ENCODE measurements around the gene FHIT. TPM values are rescaled to one million over a fixed set of nuclear protein-coding genes. Genes with fewer than 3 reads are reported as not detected.
"Not testable (repeated sequence)": the region's sequence is repeated elsewhere in the genome, so short reads cannot be mapped to it uniquely, and the experiment has no call there.

Gene FHIT
- total and polyA plus RNA-seq, 2 experiments from 2014 or later = 0.22 to 0.90 TPM

- no peak overlapping the region for H3K9ac ChIP-seq
- WGBS, 2 experiments (ENCODE audit: low coverage in 1 of 2, low lambda C conversion rate in 2 of 2, missing lambda C conversion rate in 2 of 2) = 36 to 38% methylated on average over 4 of the region's 4 CpGs
- no peaks in the 10 kb centered on the region for H3K9me3 ChIP-seq (ENCODE audit: low read depth)
- no peaks in the 10 kb centered on the region for H3K9me2 ChIP-seq (ENCODE audit: insufficient read depth)
- H3K4me1 ChIP-seq (ENCODE audit: insufficient read depth) = no peaks in the 10 kb centered on the region
- no peak overlapping the region for H3K27ac ChIP-seq
- H3K4me2 ChIP-seq (ENCODE audit: unreplicated experiment) = no peak overlapping the region
- DNase-seq = no peak
- no peak overlapping the region for H2AFZ ChIP-seq
- H3K4me3 ChIP-seq = no peak overlapping the region
- no peaks in the 10 kb centered on the region for H3K27me3 ChIP-seq (replicated peaks; ENCODE audit: insufficient read depth)
- no peaks in the 10 kb centered on the region for H3K79me2 ChIP-seq (ENCODE audit: insufficient read depth)
- TF ChIP-seq EZH2 (IDR thresholded peaks at IDR 0.05; ENCODE audit: insufficient read depth, poor library complexity, severe bottlenecking) = no peak
- TF ChIP-seq EZH2phosphoT487 (IDR thresholded peaks at IDR 0.05; ENCODE audit: insufficient read depth, low read depth) = no peak
- in situ Hi-C loops (cut with MboI) = no loop called here
- no peaks in the 10 kb centered on the region for H4K20me1 ChIP-seq (ENCODE audit: insufficient read depth)
- no peaks in the 10 kb centered on the region for H3K36me3 ChIP-seq (ENCODE audit: low read depth)
- no peaks in the 10 kb centered on the region for H3F3A ChIP-seq (ENCODE audit: insufficient read depth)
These were observed 177.6 kb downstream of the FHIT start for GRCh38 chr3:61073566-61074165.

- Histone ChIP-seq H3K4me3 (no peak overlapping the region), H3K4me2 (ENCODE audit: unreplicated experiment) (no peak overlapping the region), H2AFZ (no peak overlapping the region), H3K27ac (no peak overlapping the region), H3K9ac (no peak overlapping the region), H3K79me2 (ENCODE audit: insufficient read depth) (no peaks in the 10 kb centered on the region), H3K9me2 (ENCODE audit: insufficient read depth) (no peaks in the 10 kb centered on the region), H4K20me1 (ENCODE audit: insufficient read depth) (no peaks in the 10 kb centered on the region), H3F3A (ENCODE audit: insufficient read depth) (no peaks in the 10 kb centered on the region), H3K9me3 (ENCODE audit: low read depth) (no peaks in the 10 kb centered on the region), H3K27me3 (replicated peaks; ENCODE audit: insufficient read depth) (no peaks in the 10 kb centered on the region), H3K4me1 (ENCODE audit: insufficient read depth) (no peaks in the 10 kb centered on the region), H3K36me3 (ENCODE audit: low read depth) (no peaks in the 10 kb centered on the region)
- in situ Hi-C loops (cut with MboI) = no loop called here
- DNase-seq = no peak
- 54 to 57% methylated on average over 4 of the region's 4 CpGs for WGBS, 2 experiments (ENCODE audit: low coverage in 1 of 2, low lambda C conversion rate in 2 of 2, missing lambda C conversion rate in 2 of 2)
- no peak for TF ChIP-seq EZH2 (IDR thresholded peaks at IDR 0.05; ENCODE audit: insufficient read depth, poor library complexity, severe bottlenecking)
- TF ChIP-seq EZH2phosphoT487 (IDR thresholded peaks at IDR 0.05; ENCODE audit: insufficient read depth, low read depth) = no peak
These were observed 183.2 kb downstream of the FHIT start for GRCh38 chr3:61068084-61068483.

- Histone ChIP-seq H3K27me3 (replicated peaks; ENCODE audit: insufficient read depth) (no peaks in the 10 kb centered on the region), H3K4me2 (ENCODE audit: unreplicated experiment) (no peak overlapping the region), H2AFZ (no peak overlapping the region), H3K9me2 (ENCODE audit: insufficient read depth) (no peaks in the 10 kb centered on the region), H3K79me2 (ENCODE audit: insufficient read depth) (no peaks in the 10 kb centered on the region), H3K4me1 (ENCODE audit: insufficient read depth) (no peaks in the 10 kb centered on the region), H3K27ac (no peak overlapping the region), H4K20me1 (ENCODE audit: insufficient read depth) (no peaks in the 10 kb centered on the region), H3K9ac (no peak overlapping the region), H3K9me3 (ENCODE audit: low read depth) (no peaks in the 10 kb centered on the region), H3K36me3 (ENCODE audit: low read depth) (no peaks in the 10 kb centered on the region), H3F3A (ENCODE audit: insufficient read depth) (no peaks in the 10 kb centered on the region), H3K4me3 (no peak overlapping the region)
- WGBS, 2 experiments (ENCODE audit: low coverage in 1 of 2, low lambda C conversion rate in 2 of 2, missing lambda C conversion rate in 2 of 2) = 65 to 69% methylated on average over 2 of the region's 2 CpGs
- in situ Hi-C loops (cut with MboI) = no loop called here
- no peak for DNase-seq
- TF ChIP-seq EZH2phosphoT487 (IDR thresholded peaks at IDR 0.05; ENCODE audit: insufficient read depth, low read depth) (no peak), EZH2 (IDR thresholded peaks at IDR 0.05; ENCODE audit: insufficient read depth, poor library complexity, severe bottlenecking) (no peak)
These were observed 184.5 kb downstream of the FHIT start for GRCh38 chr3:61066800-61067199.

GRCh38 chr3:61066222-61066621 is 185.0 kb downstream of the FHIT start:
- H3K4me1 ChIP-seq (ENCODE audit: insufficient read depth); H2AFZ ChIP-seq; H3K27ac ChIP-seq; H3K9me3 ChIP-seq (ENCODE audit: low read depth); H3K4me2 ChIP-seq (ENCODE audit: unreplicated experiment); H4K20me1 ChIP-seq (ENCODE audit: insufficient read depth); DNase-seq; H3K4me3 ChIP-seq; H3K36me3 ChIP-seq (ENCODE audit: low read depth); H3K9me2 ChIP-seq (ENCODE audit: insufficient read depth); H3K27me3 ChIP-seq (replicated peaks; ENCODE audit: insufficient read depth); H3K9ac ChIP-seq; H3F3A ChIP-seq (ENCODE audit: insufficient read depth); H3K79me2 ChIP-seq (ENCODE audit: insufficient read depth); in situ Hi-C loops (cut with MboI): not testable (repeated sequence)
- WGBS, 2 experiments (ENCODE audit: low coverage in 1 of 2, low lambda C conversion rate in 2 of 2, missing lambda C conversion rate in 2 of 2) = 44 to 49% methylated on average over 2 of the region's 2 CpGs

- in situ Hi-C loops (cut with MboI) = no loop called here
- Histone ChIP-seq H3K4me2 (ENCODE audit: unreplicated experiment) (no peak overlapping the region), H3K9ac (no peak overlapping the region), H3K79me2 (ENCODE audit: insufficient read depth) (no peaks in the 10 kb centered on the region), H3K9me3 (ENCODE audit: low read depth) (no peaks in the 10 kb centered on the region), H3K27me3 (replicated peaks; ENCODE audit: insufficient read depth) (no peaks in the 10 kb centered on the region), H3K4me1 (ENCODE audit: insufficient read depth) (no peaks in the 10 kb centered on the region), H3K4me3 (no peak overlapping the region), H3F3A (ENCODE audit: insufficient read depth) (no peaks in the 10 kb centered on the region), H3K9me2 (ENCODE audit: insufficient read depth) (no peaks in the 10 kb centered on the region), H4K20me1 (ENCODE audit: insufficient read depth) (no peaks in the 10 kb centered on the region), H3K36me3 (ENCODE audit: low read depth) (no peaks in the 10 kb centered on the region), H2AFZ (no peak overlapping the region), H3K27ac (no peak overlapping the region)
- TF ChIP-seq EZH2 (IDR thresholded peaks at IDR 0.05; ENCODE audit: insufficient read depth, poor library complexity, severe bottlenecking) (no peak), EZH2phosphoT487 (IDR thresholded peaks at IDR 0.05; ENCODE audit: insufficient read depth, low read depth) (no peak)
- WGBS, 2 experiments (ENCODE audit: low coverage in 1 of 2, low lambda C conversion rate in 2 of 2, missing lambda C conversion rate in 2 of 2) = 50 to 63% methylated on average over 3 of the region's 3 CpGs
- no peak for DNase-seq
These were observed 185.7 kb downstream of the FHIT start for GRCh38 chr3:61065451-61066011.

Data from GM23248 (cell line).